ENCODE results near the gene CCDC134. TPM values are rescaled to one million over a fixed set of nuclear protein-coding genes. Genes with fewer than 3 reads are reported as not detected.

CCDC134 gene
- total and polyA plus RNA-seq, 7 donors, result 2.2 to 7.8 (median 4.9) TPM

- 41 to 71% (median 58%) methylated on average over 1 of the region's 1 CpG for WGBS, 3 donors
- H3K27ac ChIP-seq, result no peak overlapping the region
Measured at GRCh38 chr22:41838842-41839618, 38.6 kb downstream of the CCDC134 start.

GRCh38 chr22:41840216-41840615 is 39.7 kb downstream of the CCDC134 start:
- Histone ChIP-seq H3K27me3 (ENCODE audit: insufficient read depth in 3 of 3, low read length in 2 of 3) (no peaks in the 10 kb centered on the region), H3K4me3 (no peak overlapping the region), H3K9me3 (no peaks in the 10 kb centered on the region), H3K36me3 (ENCODE audit: insufficient read depth in 1 of 2, low read depth in 1 of 2) (peaks cover 3 to 20% of the 10 kb centered on the region in 2 donors), H3K4me1 (peaks cover 23% of the 10 kb centered on the region), H3K27ac (no peak overlapping the region)
- TF ChIP-seq CTCF (IDR thresholded peaks at IDR 0.05), result no peak
- WGBS, 3 donors, result 86 to 89% (median 87%) methylated on average over 5 of the region's 5 CpGs
- ATAC-seq, result no peak
- intact Hi-C loops (cut with DNase I), result no loop called here
- no peak for DNase-seq

More at GRCh38 chr22:41838842-41839618, 38.6 kb downstream of the CCDC134 start:
- H3K27me3 ChIP-seq (ENCODE audit: insufficient read depth in 3 of 3, low read length in 2 of 3), result no peaks in the 10 kb centered on the region
- peaks cover 18% of the 10 kb centered on the region for H3K4me1 ChIP-seq
- no peak overlapping the region for H3K4me3 ChIP-seq
- intact Hi-C loops (cut with DNase I), result loop anchor here in 1 of 2 donors (10.0 kb wide), 1 partner anchor 56 kb away; no protein-coding TSS in a partner anchor
- no peak for TF ChIP-seq CTCF (IDR thresholded peaks at IDR 0.05)
- DNase-seq (no peak), ATAC-seq (no peak)
- peaks cover 3 to 20% of the 10 kb centered on the region in 2 donors for H3K36me3 ChIP-seq (ENCODE audit: insufficient read depth in 1 of 2, low read depth in 1 of 2)
- no peaks in the 10 kb centered on the region for H3K9me3 ChIP-seq

- Histone ChIP-seq H3K4me1 (peaks cover 29% of the 10 kb centered on the region), H3K4me3 (no peak overlapping the region), H3K9me3 (no peaks in the 10 kb centered on the region), H3K27ac (no peak overlapping the region), H3K27me3 (ENCODE audit: insufficient read depth in 3 of 3, low read length in 2 of 3) (no peaks in the 10 kb centered on the region), H3K36me3 (ENCODE audit: insufficient read depth in 1 of 2, low read depth in 1 of 2) (peaks cover 1 to 14% of the 10 kb centered on the region in 2 donors)
- intact Hi-C loops (cut with DNase I), result no loop called here
- WGBS, 3 donors, result 45 to 69% (median 46%) methylated on average over 3 of the region's 3 CpGs
- DNase-seq (no peak), ATAC-seq (no peak)
- TF ChIP-seq CTCF (IDR thresholded peaks at IDR 0.05), result no peak
Measured at GRCh38 chr22:41841085-41841712, 40.7 kb downstream of the CCDC134 start.

DNA sequence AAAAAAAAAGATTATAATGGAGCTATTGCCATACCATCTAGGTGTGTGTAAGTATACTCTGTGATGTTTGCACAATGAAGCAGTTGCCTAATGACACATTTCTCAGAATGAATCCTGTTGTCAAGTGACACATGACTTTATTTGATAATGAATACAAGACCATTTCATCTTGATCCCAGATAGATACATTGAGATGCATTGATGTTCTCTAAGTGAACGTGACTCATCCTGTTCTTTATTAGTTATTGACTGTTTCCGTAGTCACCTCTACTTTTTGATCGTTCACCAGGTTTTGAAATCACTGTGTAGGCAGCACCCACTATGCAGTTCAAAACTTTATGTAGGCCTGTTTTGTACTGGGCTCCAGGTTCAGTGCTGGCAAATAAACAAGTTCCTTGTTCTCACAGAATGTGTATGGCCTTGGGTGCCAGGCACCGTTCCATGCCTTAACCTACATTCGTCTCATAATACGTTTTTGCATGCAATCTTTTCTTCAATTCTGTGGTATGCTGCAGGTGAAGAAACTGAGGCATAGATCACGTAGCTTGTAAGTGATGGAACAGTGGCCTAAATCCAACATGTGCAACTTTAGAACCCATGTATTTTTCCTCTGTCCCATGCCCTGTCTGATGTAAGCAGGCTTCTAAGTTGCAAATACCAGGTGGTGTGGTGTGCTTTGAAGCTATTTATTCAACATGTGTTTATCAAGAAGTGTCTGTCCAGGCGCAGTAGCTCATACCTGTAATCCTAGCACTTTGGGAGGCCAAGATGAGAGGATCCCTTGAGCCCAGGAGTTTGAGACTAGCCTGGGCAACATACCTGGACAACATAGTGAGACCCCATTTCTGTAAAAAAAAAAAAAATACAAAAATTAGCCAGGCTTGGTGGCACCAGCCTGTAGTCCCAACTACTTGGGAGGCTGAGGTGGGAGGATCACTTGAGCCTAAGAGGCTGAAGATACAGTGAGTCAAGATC is 42.8 kb downstream of the CCDC134 start:
- no peak overlapping the region for H3K4me3 ChIP-seq
- WGBS, 3 donors, result 73 to 86% (median 78%) methylated on average over 8 of the region's 8 CpGs
- H3K27me3 ChIP-seq (ENCODE audit: insufficient read depth in 3 of 3, low read length in 2 of 3), result no peaks in the 10 kb centered on the region
- ATAC-seq, result peak in 1 of 4 donors; percentile 56
- no peak overlapping the region for H3K27ac ChIP-seq
- DNase-seq, result no peak
- intact Hi-C loops (cut with DNase I), result no loop called here
- no peaks in the 10 kb centered on the region for H3K9me3 ChIP-seq
- no peak for TF ChIP-seq CTCF (IDR thresholded peaks at IDR 0.05)
- peaks cover 43% of the 10 kb centered on the region for H3K4me1 ChIP-seq
- H3K36me3 ChIP-seq (ENCODE audit: insufficient read depth in 1 of 2, low read depth in 1 of 2), result peaks cover 0 to 4% of the 10 kb centered on the region in 2 donors
